ENCODE results near the gene MRPL51.
"Not testable (repeated sequence)": the region's sequence is repeated elsewhere in the genome, so short reads cannot be mapped to it uniquely, and the experiment has no call there.

MRPL51 gene

DNA sequence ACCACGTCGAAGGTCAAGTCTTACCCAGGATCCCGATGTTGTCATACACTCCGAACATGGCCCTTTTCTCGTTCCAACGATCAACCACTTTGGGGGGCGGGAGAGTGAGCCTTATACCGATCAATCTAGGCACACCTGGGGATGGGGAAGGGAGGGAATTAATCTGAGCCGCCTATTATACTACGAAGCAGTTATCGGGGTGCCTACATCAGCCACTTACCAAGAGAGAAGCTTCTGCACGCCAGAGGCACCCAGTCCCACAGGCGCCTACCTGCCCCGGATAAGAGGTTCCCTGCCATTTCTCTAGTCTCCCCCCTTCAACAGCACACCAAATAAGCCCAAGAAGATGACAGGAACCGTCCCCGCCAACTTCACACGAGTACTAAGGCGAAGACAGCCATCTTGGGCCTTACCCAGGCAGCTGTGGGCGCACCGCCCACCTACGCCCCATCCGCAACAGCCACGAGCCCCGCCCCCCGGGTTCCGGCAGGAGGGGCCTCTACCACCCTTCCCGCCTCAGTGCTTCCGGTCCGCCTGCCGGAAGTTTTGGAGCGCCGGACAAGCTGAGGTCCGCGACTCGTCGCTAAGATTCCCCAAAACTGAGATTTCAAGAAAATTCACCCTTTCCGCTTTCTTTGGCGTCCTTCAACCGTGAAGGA lies at the start of gene MRPL51:
TSS of gene MRPL51 (minus strand) at position 425 of the 659 bp plus-strand sequence. CDS start at position 299, 126 bp downstream.
- FAIRE-seq = no peak

DNA sequence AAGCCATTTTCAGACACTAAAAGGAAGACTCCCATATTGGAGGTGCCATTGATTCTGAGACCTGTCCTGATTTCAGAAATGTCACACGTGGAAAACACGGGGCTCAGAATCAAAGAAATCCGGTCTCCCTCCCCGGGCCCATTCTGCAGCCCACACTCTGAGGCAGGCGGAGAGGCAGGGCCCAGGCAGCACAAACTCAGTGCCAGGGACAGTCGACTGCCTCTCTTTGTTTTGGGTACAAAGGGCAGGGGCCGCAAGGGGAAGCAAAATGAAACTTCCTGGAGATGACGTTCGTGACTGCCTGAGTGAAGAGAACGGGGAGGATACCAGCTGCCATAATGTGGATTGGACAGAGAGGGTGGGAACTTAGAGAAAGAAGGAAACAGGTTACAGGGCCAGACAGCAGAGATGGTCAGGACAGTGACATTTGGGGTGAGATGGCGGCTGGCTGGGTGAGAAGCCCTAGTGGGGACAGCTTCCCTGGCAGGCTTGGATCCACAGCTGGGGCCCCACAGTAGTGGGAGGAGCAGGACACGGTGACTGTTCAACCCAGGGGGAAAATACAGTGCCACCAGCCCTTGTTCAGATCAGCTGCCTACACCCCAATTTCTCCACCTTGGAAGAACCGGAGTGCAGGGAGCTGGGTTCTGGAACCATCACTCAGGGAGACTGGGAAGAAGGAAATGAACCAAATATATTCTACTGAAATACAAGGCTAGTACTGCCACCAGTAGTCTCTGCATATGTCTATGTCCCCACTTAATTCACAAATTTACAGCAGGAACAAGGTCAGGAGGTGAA lies 49.3 kb upstream of the MRPL51 start:
- FAIRE-seq = no peak

DNA sequence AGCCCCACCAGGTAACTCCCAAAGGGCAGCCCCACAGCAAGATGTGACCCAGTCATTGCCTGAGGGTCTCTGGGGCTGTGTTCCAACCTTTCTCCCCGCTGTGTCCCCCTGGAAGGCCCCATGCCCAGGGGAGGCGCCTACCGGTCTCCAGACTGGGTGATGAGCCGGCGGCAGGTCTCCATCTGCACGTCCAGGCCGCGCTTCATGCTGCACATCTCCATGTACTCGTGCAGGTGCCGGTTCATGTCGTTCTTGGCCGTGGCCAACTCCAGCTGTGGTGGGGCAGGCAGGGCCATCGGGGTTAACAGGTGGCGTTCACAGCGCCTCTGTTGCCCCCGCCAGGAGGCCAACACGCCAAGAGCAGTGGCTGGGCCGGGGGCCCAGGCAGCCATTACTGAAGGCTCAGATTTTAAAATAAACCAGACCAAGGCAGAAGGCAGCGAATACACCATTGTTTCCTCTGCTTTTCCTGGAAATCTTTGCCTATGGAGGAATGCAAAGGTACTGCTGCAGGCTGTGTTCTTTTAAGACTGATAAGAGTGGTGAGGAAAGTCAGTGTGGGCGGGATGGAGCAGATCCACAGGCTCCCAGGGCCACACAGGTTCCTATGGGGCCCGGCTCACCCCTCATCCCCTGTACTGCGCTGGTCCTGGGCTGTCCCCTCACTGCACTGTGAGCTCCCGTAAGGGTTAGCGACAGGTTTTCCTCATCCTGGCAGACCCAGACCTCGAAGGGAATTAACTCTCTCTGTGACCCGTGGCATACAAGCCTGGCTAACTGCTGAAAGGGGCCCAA lies 48.5 kb upstream of the MRPL51 start:
- no peak for FAIRE-seq

DNA sequence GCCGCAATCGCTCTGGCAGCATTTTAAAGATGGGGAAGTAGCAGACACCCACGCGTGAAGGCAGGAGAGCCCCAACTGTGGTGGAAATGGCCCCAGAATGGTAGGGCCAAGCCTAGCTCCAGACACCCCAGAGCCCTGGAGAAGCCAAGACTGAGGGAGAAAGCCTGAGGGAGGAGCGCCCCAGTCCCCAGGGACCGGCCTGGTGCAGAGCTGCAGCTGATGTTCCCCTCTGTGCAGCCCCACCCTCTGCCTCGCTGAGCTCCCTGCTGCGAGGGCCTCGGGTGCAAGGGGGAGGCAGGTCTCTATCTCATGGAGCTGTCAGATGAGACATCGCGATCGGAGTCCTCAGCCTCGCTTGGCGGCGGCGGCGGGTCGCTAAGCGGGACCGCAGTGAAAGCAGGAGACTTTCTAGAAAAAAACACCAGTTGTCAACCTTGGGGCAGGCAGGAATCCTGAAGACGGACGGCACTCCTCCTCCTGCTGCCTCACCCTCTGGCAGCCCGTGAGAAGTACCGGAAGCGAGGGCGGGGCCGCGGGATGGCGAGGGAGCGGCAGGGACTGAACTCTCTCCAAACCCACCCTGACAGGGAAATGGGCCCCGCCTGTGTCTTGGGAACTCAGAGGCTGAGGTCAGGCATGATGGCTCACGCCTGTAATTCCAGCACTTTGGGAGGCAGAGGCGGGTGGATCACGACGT lies 47.3 kb upstream of the MRPL51 start:
- FAIRE-seq = no peak

DNA sequence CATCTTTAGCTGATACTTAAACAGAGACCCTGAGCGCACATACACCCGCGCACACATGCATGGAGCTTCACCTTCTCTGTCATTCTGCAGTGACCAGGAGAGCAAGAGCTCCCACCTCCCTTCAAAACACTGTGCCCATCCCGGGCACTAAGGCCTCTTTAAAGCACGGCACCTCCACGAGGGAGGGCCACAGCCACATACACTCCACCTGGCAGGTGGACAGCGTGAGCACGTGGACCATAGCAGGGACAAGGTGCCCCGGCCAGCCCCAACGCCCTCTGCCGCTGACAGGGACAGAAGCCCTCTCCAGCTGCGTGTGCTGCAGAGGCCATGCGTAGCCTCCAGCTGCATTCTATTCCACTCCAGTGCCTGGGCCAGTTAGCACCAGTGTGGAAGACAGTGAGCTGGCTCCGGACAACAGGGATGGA lies 46.7 kb upstream of the MRPL51 start:
- no peak for FAIRE-seq

DNA sequence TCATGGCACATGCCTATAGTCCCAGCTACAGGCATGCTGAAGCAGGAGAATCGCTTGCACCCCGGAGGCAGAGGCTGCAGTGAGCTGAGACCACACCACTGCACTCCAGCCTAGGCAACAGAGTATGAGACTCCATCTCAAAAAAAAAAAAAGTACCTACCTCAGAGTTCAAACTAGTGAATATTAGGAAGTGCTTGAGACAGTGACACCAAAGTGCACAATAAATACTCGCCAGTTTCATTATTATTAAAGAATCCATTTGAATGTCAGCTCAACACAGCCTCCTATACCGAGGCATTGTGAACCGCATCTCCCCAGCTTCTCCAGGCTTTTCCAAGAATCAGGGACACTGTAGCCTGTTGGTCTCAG lies 46.2 kb upstream of the MRPL51 start:
- FAIRE-seq = no peak

DNA sequence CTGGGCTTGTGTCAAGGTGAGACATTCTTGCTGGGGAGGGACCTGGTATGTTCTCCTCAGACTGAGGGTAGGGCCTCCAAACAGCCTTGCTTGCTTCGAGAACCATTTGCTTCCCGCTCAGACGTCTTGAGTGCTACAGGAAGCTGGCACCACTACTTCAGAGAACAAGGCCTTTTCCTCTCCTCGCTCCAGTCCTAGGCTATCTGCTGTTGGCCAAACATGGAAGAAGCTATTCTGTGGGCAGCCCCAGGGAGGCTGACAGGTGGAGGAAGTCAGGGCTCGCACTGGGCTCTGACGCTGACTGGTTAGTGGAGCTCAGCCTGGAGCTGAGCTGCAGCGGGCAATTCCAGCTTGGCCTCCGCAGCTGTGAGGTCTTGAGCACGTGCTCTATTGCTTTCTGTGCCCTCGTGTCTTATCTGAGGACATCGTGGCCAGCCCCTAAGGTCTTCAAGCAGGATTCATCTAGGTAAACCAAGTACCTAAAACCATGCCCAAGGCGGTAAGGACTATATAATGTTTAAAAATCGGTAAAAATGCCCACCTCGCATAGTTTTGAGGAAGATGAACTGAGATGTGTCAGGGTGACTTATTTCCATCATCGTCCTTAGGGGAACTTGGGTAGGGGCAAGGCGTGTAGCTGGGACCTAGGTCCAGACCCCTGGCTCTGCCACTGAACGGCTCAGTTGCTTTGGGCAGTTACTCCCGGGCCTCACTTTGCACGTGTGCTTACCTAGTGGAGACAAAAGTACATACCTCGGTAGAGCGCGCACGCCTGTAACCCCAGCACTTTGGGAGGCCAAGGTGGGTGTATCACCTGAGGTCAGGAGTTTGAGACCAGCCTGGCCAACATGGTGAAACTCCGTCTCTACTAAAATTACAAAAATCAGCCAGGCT lies 45.6 kb upstream of the MRPL51 start:
- no peak for FAIRE-seq

DNA sequence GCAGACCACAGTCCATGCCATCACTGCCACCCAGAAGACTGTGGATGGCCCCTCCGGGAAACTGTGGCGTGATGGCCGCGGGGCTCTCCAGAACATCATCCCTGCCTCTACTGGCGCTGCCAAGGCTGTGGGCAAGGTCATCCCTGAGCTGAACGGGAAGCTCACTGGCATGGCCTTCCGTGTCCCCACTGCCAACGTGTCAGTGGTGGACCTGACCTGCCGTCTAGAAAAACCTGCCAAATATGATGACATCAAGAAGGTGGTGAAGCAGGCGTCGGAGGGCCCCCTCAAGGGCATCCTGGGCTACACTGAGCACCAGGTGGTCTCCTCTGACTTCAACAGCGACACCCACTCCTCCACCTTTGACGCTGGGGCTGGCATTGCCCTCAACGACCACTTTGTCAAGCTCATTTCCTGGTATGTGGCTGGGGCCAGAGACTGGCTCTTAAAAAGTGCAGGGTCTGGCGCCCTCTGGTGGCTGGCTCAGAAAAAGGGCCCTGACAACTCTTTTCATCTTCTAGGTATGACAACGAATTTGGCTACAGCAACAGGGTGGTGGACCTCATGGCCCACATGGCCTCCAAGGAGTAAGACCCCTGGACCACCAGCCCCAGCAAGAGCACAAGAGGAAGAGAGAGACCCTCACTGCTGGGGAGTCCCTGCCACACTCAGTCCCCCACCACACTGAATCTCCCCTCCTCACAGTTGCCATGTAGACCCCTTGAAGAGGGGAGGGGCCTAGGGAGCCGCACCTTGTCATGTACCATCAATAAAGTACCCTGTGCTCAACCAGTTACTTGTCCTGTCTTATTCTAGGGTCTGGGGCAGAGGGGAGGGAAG lies 44.7 kb upstream of the MRPL51 start:
- FAIRE-seq = not testable (repeated sequence)

DNA sequence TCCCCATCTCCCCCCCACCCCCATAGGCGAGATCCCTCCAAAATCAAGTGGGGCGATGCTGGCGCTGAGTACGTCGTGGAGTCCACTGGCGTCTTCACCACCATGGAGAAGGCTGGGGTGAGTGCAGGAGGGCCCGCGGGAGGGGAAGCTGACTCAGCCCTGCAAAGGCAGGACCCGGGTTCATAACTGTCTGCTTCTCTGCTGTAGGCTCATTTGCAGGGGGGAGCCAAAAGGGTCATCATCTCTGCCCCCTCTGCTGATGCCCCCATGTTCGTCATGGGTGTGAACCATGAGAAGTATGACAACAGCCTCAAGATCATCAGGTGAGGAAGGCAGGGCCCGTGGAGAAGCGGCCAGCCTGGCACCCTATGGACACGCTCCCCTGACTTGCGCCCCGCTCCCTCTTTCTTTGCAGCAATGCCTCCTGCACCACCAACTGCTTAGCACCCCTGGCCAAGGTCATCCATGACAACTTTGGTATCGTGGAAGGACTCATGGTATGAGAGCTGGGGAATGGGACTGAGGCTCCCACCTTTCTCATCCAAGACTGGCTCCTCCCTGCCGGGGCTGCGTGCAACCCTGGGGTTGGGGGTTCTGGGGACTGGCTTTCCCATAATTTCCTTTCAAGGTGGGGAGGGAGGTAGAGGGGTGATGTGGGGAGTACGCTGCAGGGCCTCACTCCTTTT lies 44.0 kb upstream of the MRPL51 start:
- no peak for FAIRE-seq

DNA sequence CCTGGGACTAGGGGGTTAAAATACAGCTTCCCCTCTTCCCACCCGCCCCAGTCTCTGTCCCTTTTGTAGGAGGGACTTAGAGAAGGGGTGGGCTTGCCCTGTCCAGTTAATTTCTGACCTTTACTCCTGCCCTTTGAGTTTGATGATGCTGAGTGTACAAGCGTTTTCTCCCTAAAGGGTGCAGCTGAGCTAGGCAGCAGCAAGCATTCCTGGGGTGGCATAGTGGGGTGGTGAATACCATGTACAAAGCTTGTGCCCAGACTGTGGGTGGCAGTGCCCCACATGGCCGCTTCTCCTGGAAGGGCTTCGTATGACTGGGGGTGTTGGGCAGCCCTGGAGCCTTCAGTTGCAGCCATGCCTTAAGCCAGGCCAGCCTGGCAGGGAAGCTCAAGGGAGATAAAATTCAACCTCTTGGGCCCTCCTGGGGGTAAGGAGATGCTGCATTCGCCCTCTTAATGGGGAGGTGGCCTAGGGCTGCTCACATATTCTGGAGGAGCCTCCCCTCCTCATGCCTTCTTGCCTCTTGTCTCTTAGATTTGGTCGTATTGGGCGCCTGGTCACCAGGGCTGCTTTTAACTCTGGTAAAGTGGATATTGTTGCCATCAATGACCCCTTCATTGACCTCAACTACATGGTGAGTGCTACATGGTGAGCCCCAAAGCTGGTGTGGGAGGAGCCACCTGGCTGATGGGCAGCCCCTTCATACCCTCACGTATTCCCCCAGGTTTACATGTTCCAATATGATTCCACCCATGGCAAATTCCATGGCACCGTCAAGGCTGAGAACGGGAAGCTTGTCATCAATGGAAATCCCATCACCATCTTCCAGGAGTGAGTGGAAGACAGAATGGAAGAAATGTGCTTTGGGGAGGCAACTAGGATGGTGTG lies 43.1 kb upstream of the MRPL51 start:
- no peak for FAIRE-seq

DNA sequence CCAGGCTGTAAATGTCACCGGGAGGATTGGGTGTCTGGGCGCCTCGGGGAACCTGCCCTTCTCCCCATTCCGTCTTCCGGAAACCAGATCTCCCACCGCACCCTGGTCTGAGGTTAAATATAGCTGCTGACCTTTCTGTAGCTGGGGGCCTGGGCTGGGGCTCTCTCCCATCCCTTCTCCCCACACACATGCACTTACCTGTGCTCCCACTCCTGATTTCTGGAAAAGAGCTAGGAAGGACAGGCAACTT lies 42.6 kb upstream of the MRPL51 start:
- FAIRE-seq = no peak

DNA sequence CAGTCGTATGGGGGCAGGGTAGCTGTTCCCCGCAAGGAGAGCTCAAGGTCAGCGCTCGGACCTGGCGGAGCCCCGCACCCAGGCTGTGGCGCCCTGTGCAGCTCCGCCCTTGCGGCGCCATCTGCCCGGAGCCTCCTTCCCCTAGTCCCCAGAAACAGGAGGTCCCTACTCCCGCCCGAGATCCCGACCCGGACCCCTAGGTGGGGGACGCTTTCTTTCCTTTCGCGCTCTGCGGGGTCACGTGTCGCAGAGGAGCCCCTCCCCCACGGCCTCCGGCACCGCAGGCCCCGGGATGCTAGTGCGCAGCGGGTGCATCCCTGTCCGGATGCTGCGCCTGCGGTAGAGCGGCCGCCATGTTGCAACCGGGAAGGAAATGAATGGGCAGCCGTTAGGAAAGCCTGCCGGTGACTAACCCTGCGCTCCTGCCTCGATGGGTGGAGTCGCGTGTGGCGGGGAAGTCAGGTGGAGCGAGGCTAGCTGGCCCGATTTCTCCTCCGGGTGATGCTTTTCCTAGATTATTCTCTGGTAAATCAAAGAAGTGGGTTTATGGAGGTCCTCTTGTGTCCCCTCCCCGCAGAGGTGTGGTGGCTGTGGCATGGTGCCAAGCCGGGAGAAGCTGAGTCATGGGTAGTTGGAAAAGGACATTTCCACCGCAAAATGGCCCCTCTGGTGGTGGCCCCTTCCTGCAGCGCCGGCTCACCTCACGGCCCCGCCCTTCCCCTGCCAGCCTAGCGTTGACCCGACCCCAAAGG lies 42.1 kb upstream of the MRPL51 start:
- no peak for FAIRE-seq

DNA sequence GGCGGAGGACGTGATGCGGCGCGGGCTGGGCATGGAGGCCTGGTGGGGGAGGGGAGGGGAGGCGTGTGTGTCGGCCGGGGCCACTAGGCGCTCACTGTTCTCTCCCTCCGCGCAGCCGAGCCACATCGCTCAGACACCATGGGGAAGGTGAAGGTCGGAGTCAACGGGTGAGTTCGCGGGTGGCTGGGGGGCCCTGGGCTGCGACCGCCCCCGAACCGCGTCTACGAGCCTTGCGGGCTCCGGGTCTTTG lies 41.6 kb upstream of the MRPL51 start:
- FAIRE-seq = no peak

DNA sequence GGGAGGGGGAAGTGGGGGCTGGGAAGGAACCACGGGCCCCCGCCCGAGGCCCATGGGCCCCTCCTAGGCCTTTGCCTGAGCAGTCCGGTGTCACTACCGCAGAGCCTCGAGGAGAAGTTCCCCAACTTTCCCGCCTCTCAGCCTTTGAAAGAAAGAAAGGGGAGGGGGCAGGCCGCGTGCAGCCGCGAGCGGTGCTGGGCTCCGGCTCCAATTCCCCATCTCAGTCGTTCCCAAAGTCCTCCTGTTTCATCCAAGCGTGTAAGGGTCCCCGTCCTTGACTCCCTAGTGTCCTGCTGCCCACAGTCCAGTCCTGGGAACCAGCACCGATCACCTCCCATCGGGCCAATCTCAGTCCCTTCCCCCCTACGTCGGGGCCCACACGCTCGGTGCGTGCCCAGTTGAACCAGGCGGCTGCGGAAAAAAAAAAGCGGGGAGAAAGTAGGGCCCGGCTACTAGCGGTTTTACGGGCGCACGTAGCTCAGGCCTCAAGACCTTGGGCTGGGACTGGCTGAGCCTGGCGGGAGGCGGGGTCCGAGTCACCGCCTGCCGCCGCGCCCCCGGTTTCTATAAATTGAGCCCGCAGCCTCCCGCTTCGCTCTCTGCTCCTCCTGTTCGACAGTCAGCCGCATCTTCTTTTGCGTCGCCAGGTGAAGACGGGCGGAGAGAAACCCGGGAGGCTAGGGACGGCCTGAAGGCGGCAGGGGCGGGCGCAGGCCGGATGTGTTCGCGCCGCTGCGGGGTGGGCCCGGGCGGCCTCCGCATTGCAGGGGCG lies 41.0 kb upstream of the MRPL51 start, which contains the start of gene GAPDH:
TSS of gene GAPDH (plus strand) at position 595 of the 772 bp plus-strand sequence. CDS start 316 bp downstream, outside the sequence.
- FAIRE-seq = peak; percentile 69

DNA sequence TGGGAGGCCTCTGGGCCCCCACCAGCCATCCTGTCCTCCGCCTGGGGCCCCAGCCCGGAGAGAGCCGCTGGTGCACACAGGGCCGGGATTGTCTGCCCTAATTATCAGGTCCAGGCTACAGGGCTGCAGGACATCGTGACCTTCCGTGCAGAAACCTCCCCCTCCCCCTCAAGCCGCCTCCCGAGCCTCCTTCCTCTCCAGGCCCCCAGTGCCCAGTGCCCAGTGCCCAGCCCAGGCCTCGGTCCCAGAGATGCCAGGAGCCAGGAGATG lies 40.5 kb upstream of the MRPL51 start:
- no peak for FAIRE-seq

DNA sequence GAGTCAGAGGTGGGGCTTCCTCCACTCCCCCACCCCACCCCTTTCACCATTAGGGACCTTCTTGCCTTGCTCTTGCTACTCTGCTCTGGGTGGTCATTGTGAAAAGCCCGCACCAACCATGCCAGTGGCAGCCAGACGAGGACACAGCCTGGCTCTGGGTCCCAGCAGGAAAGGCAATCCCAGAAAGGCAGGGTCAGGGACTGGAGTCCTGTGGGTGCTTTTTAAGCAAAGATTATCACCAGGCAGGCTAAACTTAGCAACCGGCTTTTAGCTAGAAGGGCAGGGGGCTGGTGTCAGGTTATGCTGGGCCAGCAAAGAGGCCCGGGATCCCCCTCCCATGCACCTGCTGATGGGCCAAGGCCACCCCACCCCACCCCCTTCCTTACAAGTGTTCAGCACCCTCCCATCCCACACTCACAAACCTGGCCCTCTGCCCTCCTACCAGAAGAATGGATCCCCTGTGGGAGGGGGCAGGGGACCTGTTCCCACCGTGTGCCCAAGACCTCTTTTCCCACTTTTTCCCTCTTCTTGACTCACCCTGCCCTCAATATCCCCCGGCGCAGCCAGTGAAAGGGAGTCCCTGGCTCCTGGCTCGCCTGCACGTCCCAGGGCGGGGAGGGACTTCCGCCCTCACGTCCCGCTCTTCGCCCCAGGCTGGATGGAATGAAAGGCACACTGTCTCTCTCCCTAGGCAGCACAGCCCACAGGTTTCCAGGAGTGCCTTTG lies 40.0 kb upstream of the MRPL51 start:
- FAIRE-seq = no peak

DNA sequence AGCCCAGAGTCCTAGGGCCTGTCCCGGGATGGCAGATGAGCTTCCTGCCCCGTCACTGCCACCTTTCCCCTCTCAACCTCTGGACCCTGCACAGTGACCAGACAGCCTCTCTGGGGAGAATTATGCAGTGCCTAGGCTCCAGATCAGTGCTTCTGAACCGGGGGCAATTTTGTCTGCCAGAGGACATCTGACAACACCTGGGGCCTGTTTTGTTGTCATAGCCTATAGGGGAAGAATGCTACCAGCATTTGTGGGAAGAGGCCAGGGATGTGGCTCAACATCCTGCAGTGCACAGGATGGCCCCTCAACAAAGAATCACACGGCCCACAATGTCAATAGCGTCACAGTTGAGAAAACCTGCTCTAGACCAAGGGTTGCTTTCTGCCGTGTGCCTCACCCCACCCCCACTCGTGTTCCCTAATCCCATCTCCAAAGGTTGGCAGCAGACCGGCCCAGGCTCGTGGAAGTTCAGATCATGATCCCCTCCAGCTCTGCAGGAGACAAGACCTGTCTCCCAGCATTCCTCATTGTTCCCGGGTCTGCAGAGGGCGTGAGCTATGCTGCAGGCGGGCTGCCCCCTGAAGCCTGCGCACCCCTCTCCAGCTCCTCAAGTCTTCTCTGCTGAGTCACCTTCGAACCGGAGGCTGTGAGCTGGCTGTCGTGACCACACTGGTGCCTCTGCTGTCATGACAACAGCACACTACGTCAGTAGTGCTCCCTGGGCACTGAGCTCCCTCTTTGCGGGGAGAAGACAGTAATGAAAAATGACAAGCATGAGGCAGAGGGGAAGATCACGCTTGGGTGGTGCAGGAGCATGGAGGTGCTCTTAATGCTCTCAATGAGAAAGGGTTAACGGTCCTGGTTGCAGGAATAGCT lies 39.2 kb upstream of the MRPL51 start:
- FAIRE-seq = no peak
